Measurements from ENCODE around the gene ZSCAN2. TPM values are rescaled to one million over a fixed set of nuclear protein-coding genes. Genes with fewer than 3 reads are reported as not detected.

The ZSCAN2 gene
- total RNA-seq, 6 donors from 2014 or later, result 4.1 to 11.0 (median 5.9) TPM

- peak within 1 kb of the TSS; percentile 48 to 85 (median 68) for H3K27ac ChIP-seq
- WGBS, 2 donors, result 0 to 1% methylated on average over 16 to 19 of the region's 61 CpGs
- H3K36me3 ChIP-seq, result no peaks in the 10 kb centered on the region
- peak within 1 kb of the TSS; percentile 34 to 64 (median 52) for H3K4me3 ChIP-seq
- no peaks in the 10 kb centered on the region for H3K27me3 ChIP-seq
- H3K4me1 ChIP-seq, result peaks cover 19 to 40% (median 27%) of the 10 kb centered on the region in 4 donors
- DNase-seq (peak; percentile 92 to 95), ATAC-seq (ENCODE audit: low FRiP score in 2 of 2) (peak; percentile 74 to 89)
- peak in 1 of 4 donors; percentile 50 for TF ChIP-seq POLR2A (IDR thresholded peaks at IDR 0.05)
- TF ChIP-seq POLR2AphosphoS5 (IDR thresholded peaks at IDR 0.05), result peak in 1 of 2 donors; percentile 41
- no peak for TF ChIP-seq EP300 (IDR thresholded peaks at IDR 0.05)
- TF ChIP-seq CTCF (IDR thresholded peaks at IDR 0.05), result peak; percentile 61 to 91 (median 76)
- H3K9me3 ChIP-seq, result no peaks in the 10 kb centered on the region
Observed at GRCh38 chr15:84658080-84658787, 57.4 kb downstream of the ZSCAN2 start, which contains the start of gene NMB. Gene NMB, minus strand, starts transcription at chr15:84658199. Its CDS starts 47 bp downstream, at chr15:84658152.

GRCh38 chr15:84658788-84659411, 58.1 kb downstream of the ZSCAN2 start:
- H3K9me3 ChIP-seq, result no peaks in the 10 kb centered on the region
- peaks cover 16 to 33% (median 22%) of the 10 kb centered on the region in 4 donors for H3K4me1 ChIP-seq
- peak overlapping the region; percentile 48 to 85 (median 68) for H3K27ac ChIP-seq
- H3K27me3 ChIP-seq, result no peaks in the 10 kb centered on the region
- WGBS, 2 donors, result 43 to 45% methylated on average over 7 of the region's 7 CpGs
- DNase-seq (no peak), ATAC-seq (ENCODE audit: low FRiP score in 2 of 2) (no peak)
- H3K4me3 ChIP-seq, result peak overlapping the region in 3 of 4 donors; percentile 50 to 64 (median 55)
- no peaks in the 10 kb centered on the region for H3K36me3 ChIP-seq
- TF ChIP-seq POLR2AphosphoS5 (IDR thresholded peaks at IDR 0.05) (no peak), POLR2A (IDR thresholded peaks at IDR 0.05) (no peak), EP300 (IDR thresholded peaks at IDR 0.05) (no peak), CTCF (IDR thresholded peaks at IDR 0.05) (no peak)

- 85 to 90% methylated on average over 4 of the region's 4 CpGs for WGBS, 2 donors
- H3K4me1 ChIP-seq, result peaks cover 11 to 25% (median 14%) of the 10 kb centered on the region in 4 donors
- H3K36me3 ChIP-seq, result peaks cover 0 to 12% (median 0%) of the 10 kb centered on the region in 4 donors
- ATAC-seq (ENCODE audit: low FRiP score in 2 of 2) (no peak), DNase-seq (no peak)
- TF ChIP-seq POLR2AphosphoS5 (IDR thresholded peaks at IDR 0.05) (no peak), POLR2A (IDR thresholded peaks at IDR 0.05) (no peak)
- no peaks in the 10 kb centered on the region for H3K9me3 ChIP-seq
- no peak overlapping the region for H3K4me3 ChIP-seq
- H3K27ac ChIP-seq, result no peak overlapping the region
- no peaks in the 10 kb centered on the region for H3K27me3 ChIP-seq
Observed at GRCh38 chr15:84659904-84660781, 59.3 kb downstream of the ZSCAN2 start.

- Histone ChIP-seq H3K36me3 (peaks cover 0 to 20% (median 3%) of the 10 kb centered on the region in 4 donors), H3K27ac (no peak overlapping the region), H3K27me3 (no peaks in the 10 kb centered on the region), H3K4me1 (peaks cover 10 to 20% (median 13%) of the 10 kb centered on the region in 4 donors), H3K4me3 (no peak overlapping the region), H3K9me3 (no peaks in the 10 kb centered on the region)
- no peak for TF ChIP-seq POLR2AphosphoS5 (IDR thresholded peaks at IDR 0.05)
- no peak for TF ChIP-seq CTCF (IDR thresholded peaks at IDR 0.05)
- no peak for TF ChIP-seq EP300 (IDR thresholded peaks at IDR 0.05)
- no peak for TF ChIP-seq POLR2A (IDR thresholded peaks at IDR 0.05)
- ATAC-seq (ENCODE audit: low FRiP score in 2 of 2) (no peak), DNase-seq (no peak)
- 94 to 99% methylated on average over 10 of the region's 10 CpGs for WGBS, 2 donors
Observed at GRCh38 chr15:84661001-84661400, 60.2 kb downstream of the ZSCAN2 start.

All from upper lobe of left lung (tissue), 6 donors.